ENCODE data around the gene NKAIN1.

The NKAIN1 gene

DNA sequence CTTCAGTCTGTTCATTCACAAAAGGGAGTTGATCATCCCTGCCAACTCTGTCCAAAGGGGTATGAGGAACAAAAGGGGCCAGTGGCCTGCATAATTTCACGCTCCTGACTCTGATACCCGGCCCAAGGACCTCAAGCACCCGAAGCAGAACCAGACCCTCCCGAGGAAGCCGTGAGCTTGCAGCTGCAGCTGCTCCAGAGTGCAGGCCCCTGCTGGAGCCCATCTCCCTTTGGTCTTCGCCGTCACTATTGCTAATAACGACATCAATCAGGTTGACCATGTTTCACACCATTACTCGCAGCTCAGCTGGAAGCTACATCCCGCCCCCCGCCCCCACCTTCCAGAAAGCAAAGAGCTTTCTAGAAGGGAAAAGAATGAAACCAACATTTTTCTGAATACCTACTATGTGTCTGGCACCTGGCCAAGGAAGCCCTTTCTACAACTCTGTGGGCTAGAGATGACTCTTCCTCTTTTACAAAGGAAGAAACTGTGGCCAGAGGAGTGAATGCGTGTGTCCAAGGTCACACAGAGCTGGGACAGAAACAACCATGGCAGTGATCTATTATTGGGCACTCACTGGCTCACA, 5.5 kb downstream of the NKAIN1 start:
- DNase-seq (ENCODE audit: low read depth in 2 of 2, low spot score in 1 of 2), result no peak

DNA sequence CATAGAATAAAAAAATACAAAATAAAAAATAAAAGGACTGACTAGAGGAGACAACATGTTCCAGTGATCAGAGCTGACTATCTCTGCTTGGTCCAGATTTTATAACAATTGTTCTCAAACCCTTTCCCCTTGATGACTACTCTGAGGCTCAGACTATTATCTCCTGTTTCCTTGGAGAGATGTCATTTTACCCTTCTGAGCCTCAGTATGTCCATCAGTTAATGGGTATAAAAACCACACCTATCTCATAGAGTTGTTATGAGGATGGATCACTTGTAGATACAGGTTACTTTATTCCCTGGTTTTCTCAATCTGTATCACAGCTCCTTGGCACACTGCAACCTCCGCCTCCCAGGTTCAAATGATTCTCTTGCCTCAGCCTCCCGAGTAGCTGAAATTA, 7.0 kb downstream of the NKAIN1 start:
- DNase-seq (ENCODE audit: low read depth in 2 of 2, low spot score in 1 of 2), result no peak

DNA sequence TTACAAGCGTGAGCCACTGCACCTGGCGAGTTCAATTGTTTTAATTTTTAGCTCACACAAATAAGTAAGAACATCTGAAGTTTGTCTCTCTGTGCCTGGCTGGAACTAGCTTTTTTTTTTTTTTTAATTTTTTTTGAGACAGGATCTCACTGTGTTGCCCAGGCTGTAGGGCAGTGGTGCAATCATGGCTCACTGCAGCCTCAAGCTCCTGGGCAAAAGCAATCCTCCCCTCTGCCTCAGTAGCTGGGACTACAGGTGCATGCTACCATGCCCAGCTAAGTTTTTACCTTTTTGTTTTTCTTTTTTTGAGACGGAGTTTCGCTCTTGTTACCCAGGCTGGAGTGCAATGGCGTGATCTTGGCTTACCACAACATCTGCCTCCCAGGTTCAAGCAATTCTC, 7.9 kb downstream of the NKAIN1 start:
- DNase-seq (ENCODE audit: low read depth in 2 of 2, low spot score in 1 of 2), result no peak

DNA sequence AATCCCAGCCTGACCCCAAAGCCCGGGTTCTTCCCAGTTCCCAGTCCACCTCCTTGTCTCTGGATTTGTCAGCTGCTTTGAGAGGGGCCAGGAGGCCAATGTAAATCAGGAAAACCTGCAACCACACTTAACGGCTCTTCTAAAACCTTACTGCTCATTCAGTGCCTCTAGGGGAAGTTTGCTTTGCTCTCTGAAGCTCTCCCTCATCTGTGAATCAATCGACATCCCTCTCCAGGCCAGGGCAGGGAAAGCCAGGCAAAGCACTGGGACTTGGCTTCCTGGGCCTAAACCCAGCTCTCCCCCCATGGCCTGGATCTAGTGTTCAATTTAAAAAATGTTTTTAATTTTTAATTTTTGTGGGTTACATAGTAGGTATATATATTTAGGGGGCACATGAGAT, 9.3 kb downstream of the NKAIN1 start:
- DNase-seq (ENCODE audit: low read depth in 2 of 2, low spot score in 1 of 2), result no peak

DNA sequence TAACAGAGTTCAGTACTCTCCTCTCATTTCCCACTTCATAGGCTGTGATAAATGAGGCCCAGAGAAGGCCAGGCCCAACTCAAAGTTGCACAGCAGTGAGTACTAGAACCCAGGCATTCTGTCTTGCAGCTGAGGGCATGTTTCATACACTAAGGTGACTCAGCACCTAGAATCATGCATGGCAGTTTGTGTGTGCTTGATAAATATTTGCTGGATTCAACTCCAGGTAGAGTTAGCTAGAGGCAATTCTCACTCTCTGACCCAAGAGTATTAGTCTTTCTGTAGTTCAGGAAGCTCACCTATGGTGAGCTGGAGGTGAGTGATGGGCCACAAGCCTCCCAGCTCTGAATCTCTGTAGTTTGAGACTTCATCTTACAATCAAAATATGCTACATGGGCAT, 10.7 kb downstream of the NKAIN1 start:
- DNase-seq (ENCODE audit: low read depth in 2 of 2, low spot score in 1 of 2), result no peak

DNA sequence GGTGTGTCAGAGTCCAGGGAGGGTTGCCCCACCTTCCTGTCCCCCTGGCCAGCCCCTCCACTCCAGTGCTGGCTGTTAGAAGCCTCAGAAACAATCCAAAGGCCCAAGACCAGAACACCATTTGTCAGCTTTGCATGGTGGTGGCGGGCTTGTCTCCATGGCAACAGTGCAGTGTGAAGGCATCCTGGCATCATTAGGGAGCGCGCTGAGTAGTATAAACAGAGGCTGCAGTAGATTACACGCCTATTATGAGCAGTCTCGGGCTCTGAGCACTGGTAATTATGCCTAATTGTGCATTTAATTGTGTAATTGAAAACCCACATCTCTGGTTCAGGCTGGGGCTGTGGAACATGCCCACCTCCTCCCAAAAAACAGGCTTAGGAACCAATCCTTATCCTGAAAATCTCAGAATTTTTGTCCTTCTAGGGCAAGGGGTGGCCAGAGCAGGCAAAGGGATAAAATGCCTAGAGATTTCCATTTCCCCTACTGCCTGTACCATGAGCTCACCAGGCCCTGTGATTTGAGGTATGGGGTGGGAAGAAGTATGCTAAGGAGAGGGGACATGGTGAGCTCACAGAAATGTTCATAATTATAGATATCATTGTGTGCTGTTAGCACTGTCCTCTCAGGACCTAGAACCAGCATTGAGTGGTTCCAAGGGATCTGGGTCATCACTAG, 11.7 kb downstream of the NKAIN1 start:
- no peak for DNase-seq (ENCODE audit: low read depth in 2 of 2, low spot score in 1 of 2)

DNA sequence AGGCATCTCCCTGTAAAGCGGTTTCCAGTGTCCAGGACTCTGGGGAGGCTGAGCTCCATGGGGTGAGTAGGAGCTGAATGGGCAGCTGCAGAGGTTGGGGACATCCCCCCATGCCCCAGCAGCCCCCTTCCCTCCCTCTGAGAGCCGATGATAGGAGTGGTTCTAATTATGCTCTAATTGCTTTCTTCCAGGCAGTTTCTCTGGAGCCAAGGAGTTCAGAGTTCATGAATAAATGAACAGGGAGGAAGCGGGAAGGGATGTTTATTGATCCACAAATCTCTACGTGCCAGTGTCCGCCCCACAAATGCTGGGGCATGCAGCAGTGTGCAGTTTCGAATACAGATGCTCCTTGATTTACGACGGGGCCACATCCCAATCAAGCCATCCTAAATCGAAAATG, 15.6 kb downstream of the NKAIN1 start:
- no peak for DNase-seq (ENCODE audit: low read depth in 2 of 2, low spot score in 1 of 2)

DNA sequence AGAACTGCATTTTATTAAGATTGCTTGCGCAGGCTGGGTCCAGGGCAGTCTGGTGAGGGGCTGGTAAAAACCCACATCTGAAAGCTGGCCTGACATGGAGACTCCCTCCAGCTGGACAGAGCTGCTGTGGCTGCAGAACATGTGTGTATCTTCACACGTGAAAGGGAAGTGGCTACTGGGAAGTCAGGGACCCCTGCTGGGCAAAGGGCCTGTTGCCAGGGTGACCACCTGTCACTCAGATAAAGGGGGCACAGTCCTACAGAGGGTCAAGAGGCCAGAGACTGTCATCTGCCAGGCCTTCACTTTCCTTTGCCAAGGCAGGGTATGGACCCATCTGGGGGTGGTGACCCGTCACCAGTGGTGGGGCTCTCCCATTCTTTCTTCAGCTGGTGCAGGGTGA, 17.5 kb downstream of the NKAIN1 start:
- no peak for DNase-seq (ENCODE audit: low read depth in 2 of 2, low spot score in 1 of 2)

DNA sequence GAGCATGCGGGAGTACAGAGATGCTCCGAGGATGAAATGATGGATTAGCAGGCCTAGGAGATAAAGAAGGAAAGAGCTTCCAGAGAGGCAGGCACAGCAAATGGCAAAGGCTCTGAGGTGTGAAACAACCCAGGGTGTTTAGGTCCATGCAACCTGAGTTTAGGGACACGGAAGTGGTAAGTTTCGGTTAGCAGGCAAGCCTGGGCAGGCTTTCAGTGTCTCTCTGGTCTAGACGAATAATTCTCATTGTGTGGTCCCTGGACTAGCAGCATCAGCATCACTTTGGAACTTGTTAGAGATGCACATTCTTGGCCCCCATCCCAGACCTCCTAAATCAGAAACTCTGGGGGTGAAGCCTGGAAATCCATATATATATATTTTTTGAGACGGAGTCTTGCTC, 18.6 kb downstream of the NKAIN1 start:
- DNase-seq (ENCODE audit: low read depth in 2 of 2, low spot score in 1 of 2), result no peak

DNA sequence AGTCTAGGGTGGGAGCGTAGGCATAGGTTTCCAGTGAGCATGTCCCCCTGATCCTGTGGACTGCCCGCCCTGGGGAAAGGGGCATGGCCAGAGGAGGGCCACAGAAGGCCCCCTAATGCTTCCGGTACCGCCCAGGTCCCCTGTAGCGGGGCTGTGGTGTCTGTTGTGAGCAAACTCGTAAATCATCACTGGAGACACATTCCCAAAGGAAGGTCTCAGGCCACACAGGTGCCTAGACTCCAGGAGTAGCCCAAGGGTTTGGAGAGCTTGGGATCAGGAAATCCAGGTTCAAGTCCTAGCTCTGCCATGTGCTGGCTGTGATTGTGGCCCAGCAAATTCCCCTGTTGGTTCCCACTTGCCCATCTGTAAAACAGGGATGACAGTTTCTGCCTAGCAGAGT, 20.2 kb downstream of the NKAIN1 start:
- DNase-seq (ENCODE audit: low read depth in 2 of 2, low spot score in 1 of 2), result no peak

DNA sequence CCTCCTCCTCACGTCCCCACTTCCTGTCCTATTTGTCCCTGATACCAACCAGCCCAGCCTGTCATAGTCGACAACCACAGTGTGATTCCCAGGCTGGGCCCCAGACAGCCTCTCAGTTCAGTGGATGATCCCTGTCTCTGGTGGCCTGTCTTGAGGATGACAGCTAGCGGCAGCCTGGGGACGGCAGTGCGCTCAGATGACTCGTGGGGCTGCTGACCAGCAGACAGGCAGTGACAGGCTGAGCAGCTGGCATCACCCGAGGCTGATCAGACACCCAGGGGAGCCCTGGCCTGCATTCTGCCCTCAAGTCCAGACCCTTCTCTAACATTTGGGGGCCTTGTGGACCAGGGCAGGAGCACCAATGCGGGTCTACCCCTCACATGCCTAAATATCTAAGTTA, 21.0 kb downstream of the NKAIN1 start:
- DNase-seq (ENCODE audit: low read depth in 2 of 2, low spot score in 1 of 2), result no peak

DNA sequence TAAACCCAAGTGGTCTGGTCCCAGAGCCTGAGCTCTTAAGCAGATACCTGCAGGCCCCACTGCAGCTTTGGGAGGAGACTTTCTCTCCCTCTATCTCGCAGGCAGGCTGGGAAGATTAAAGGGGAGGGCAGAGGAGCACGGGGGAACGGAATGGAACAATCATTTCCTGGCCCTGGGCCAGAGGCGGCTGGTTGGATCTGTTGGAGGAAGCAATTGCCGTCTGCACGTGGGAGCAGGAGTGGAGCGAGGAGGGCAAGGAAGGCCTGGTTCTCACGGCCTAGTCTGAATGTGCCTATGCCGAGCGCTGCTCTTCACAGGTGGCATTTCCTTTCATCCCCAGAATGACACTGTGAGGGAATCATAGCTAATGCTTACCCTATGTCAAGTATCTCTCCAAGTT, 23.7 kb downstream of the NKAIN1 start:
- DNase-seq (ENCODE audit: low read depth in 2 of 2, low spot score in 1 of 2), result no peak

DNA sequence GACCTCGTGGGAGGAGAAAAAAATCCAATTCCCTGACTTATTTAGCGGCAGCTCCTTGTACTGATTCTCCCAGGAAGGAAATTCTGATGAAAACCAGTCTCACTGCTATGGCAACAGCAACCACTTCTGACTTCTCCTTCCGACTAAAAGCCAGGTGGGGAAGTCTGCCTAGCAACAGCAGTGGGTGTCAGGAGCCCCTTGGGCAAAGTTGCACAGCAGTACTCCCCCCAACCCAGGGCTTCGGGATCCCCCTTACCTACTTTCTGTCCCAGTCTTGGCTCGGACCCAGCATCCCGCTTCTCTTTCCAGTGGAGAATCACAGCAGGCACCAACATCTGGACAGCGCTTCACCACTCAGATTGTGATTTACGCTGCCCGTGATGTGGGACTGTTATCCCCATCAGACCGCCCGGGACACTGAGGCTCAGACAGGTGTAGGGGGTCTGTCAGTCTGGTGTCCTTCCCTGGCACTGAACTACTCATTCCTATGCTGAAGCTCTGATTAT, 24.6 kb downstream of the NKAIN1 start:
- DNase-seq (ENCODE audit: low read depth in 2 of 2, low spot score in 1 of 2), result no peak

DNA sequence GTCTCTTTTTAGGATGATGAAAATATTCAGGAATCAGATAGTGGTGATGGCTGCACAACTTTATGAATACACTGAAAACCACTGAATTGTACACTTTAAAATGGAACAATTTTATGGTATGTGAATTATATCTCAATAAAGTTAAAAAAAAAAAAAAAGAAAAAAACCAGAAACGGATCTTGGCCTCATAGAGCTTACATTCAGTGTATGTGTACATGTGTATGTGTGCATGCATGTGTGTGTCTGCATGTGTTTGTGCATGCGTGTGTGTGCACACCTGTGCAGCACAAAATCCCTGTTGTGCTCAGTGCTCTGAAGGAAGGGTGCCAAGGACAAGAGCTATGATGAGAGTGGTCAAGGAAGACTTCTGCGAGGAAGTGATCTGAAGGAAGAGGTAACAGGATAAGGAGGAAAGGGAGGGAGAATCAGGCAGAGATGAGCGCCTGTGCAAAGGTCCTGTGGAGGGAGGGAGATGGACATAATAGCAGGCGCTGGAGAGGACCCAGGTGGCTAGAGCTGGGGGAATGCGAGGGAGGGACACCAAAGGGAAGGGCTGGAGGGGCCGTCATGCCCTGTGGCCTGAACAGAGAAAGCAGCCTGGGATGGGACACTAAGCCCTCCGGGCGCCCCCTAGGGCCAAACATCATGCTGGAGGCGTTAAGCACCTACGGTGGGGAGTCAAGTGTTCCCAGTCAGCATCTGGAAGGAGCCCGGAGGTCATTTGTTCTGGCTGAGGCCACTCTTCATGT, 25.2 kb downstream of the NKAIN1 start:
- no peak for DNase-seq (ENCODE audit: low read depth in 2 of 2, low spot score in 1 of 2)

DNA sequence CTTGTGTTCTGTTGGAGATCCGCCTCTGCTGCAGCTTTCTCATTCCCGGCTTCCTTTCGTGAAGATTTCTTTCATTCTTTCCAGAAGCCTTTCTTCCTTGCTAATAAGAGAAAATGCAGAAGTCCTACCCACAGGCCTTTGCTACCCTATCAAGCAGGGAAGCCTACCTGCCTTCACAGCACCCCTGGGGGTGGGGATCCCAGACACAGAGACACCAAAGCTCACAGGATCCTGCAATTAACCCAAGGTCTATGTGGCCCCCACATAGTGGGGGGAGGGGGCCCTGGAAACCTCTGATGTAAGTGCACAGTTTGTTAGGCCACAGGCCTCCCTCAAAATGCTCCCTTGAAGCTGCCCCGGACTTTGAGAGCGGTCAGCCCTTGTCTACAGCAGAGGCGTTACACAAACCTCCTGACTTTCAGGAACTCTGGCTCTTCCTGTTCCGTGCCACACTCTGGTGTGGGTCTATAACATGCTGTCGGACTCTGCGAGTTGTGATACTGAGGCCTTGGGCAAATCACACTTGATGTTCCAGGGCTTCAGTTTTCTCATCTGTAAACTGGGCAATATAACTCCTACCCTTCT, 31.2 kb downstream of the NKAIN1 start:
- no peak for DNase-seq (ENCODE audit: low read depth in 2 of 2, low spot score in 1 of 2)

DNA sequence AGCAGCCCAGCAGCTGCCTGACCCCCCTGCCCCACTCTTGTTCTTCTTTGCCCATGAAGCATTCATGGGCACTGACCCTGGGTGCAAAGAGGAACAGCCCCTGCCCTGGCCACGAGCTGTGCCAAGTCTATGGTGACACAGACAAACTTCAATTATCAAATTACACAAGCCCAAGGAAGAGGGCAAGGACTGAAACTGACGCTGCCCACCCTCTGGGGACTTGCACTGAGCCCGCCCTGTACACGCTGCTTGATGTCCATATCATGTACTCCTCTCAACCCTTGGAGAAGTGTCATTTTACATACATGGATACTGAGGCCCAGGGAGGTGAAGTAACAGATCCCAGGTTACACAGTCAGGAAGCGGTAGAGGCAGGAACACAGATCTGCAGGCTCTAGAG, 32.1 kb downstream of the NKAIN1 start:
- no peak for DNase-seq (ENCODE audit: low read depth in 2 of 2, low spot score in 1 of 2)

DNA sequence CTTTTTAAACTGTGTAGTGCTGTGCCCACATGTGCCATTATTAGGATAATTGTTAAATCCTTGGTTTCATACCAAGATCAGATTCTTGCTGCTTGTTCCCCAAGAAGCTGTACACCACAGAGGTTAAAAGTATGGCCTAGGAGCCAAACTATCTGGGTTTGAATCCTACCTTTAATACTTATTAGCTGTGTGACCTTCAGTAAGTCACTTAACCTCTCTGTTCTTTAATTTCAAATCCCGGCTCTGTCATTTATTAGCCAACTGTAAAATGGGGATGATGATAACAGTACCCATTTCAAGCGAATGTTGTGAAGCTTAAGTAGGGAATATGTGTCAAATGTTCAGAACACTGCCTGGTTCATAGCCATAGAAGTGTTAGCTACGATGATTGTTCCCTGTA, 32.6 kb downstream of the NKAIN1 start:
- no peak for DNase-seq (ENCODE audit: low read depth in 2 of 2, low spot score in 1 of 2)

DNA sequence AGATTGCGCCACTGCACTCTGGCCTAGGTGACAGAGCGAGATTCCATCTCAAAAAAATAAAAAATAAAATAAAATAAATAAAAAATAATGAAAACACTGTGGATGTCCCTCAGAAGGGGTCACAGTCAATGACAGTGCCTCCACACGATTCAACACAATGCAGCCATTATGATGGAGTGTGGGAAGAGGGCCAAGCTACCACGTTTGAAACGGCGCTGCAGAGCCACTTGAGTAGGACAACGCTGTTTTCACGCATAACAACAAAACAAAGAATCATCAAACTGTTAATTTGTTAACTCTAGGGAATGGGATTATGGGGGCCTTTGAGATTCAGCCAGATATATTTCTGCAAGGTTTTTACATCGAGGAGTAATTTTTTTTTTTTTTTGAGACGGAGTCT, 36.5 kb downstream of the NKAIN1 start:
- DNase-seq (ENCODE audit: low read depth in 2 of 2, low spot score in 1 of 2), result no peak

DNA sequence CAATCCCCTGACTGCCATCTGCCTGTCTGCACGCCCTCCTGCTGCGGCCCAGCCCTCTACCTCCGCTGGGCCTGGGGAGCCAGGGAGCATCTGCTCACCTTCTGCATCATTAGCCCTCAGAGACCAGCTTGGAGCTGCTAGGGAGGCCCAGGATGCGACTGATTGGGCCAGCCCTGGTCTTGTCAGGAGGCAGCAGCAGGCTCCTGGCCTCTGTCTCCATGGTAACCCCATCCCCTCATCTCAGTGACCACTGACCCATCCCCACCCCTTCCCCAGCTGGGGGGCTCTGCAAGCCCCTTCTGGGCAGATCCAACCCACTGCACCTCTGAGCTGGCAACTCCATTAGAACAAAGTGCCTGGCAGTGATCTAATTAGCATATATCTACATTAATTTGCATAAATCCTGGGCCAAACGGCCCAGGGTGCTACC, 37.7 kb downstream of the NKAIN1 start:
- DNase-seq (ENCODE audit: low read depth in 2 of 2, low spot score in 1 of 2), result no peak

DNA sequence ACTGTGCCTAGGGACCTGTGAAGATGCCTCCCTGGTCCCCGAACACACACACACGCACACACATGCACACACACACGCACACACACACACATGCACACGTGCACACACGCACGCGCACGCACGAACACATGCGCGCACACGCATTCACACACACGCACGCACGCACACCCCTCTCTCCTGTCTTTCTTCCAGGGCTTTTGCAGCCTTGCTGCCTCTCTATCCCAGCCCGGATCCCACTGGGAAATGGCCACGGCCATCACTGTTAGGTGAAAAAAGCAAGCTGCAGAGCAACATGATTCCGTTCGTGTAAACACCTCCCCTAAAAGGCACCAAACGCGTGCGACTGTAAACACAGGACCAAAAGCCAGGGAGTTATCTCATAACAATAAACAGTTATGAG, 39.7 kb downstream of the NKAIN1 start:
- DNase-seq (ENCODE audit: low read depth in 2 of 2, low spot score in 1 of 2), result no peak

DNA sequence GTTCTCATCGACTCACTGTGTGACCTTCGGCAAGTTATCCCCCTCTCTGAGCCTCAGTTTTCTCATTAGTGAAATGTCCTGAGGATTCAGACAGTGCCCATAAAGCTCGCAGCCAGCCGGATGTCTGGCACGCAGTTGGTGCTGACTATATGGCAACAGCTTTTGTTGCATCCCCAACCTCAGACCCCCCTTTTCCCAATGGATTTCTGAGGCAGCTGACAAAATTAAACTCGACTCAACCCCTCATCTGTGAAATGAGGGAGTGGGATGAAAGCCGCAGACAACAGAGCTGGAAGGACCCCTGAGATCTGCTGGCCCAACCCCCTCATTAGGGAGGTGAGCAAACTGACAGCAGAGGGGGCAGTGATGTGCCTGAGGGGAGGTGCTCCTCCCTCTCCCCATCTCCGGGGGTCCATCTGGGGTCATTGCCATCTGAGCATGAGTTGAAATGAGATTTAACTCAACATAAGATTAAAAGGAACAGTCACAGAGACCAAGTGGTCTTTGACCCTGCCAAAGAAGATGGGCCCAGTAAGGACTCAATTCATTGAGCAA, 40.4 kb downstream of the NKAIN1 start:
- DNase-seq (ENCODE audit: low read depth in 2 of 2, low spot score in 1 of 2), result no peak

DNA sequence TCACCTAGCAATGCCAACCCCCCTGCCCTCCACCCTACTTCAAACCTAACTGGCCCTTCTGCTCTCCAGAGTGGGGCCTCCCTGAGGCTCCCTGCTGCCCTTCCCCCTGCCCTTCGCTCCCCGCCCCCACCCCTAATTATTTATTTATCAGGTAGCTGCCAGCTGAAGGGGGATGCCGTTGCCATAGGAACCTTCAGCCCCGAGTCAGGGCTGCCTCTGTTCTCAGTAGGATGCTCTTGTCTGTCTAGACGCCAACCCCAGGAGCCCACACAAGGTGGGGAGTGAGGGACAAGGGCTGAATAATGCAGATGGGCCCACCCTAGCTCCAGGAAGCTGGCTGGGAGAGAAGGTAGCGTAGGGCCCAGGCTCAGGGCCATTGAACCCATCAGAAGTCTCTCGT, 41.1 kb downstream of the NKAIN1 start:
- no peak for DNase-seq (ENCODE audit: low read depth in 2 of 2, low spot score in 1 of 2)

Measured in stimulated activated CD8-positive, alpha-beta memory T cell treated with anti-CD3 and anti-CD28 coated beads, Interleukin-4, amount 100 ng/mL, for 4 hours (primary cell).